GM12874 (cell line): ENCODE data around the gene PDE10A.

ENCODE experiments used
- TF ChIP-seq, protein P1 (sequence below): IDR thresholded peaks from 2 replicates; pipeline ENCODE4 v1.5.1; 2011; ENCODE audit warnings: low read depth, mild to moderate bottlenecking, control low read depth, low read length, moderate library complexity; ENCODE audit not compliant: insufficient read depth

PDE10A gene

GRCh38 chr6:165469483-165469882, 193.6 kb downstream of the PDE10A start:
- TF ChIP-seq, protein P1, sequence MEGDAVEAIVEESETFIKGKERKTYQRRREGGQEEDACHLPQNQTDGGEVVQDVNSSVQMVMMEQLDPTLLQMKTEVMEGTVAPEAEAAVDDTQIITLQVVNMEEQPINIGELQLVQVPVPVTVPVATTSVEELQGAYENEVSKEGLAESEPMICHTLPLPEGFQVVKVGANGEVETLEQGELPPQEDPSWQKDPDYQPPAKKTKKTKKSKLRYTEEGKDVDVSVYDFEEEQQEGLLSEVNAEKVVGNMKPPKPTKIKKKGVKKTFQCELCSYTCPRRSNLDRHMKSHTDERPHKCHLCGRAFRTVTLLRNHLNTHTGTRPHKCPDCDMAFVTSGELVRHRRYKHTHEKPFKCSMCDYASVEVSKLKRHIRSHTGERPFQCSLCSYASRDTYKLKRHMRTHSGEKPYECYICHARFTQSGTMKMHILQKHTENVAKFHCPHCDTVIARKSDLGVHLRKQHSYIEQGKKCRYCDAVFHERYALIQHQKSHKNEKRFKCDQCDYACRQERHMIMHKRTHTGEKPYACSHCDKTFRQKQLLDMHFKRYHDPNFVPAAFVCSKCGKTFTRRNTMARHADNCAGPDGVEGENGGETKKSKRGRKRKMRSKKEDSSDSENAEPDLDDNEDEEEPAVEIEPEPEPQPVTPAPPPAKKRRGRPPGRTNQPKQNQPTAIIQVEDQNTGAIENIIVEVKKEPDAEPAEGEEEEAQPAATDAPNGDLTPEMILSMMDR: no peak

DNA sequence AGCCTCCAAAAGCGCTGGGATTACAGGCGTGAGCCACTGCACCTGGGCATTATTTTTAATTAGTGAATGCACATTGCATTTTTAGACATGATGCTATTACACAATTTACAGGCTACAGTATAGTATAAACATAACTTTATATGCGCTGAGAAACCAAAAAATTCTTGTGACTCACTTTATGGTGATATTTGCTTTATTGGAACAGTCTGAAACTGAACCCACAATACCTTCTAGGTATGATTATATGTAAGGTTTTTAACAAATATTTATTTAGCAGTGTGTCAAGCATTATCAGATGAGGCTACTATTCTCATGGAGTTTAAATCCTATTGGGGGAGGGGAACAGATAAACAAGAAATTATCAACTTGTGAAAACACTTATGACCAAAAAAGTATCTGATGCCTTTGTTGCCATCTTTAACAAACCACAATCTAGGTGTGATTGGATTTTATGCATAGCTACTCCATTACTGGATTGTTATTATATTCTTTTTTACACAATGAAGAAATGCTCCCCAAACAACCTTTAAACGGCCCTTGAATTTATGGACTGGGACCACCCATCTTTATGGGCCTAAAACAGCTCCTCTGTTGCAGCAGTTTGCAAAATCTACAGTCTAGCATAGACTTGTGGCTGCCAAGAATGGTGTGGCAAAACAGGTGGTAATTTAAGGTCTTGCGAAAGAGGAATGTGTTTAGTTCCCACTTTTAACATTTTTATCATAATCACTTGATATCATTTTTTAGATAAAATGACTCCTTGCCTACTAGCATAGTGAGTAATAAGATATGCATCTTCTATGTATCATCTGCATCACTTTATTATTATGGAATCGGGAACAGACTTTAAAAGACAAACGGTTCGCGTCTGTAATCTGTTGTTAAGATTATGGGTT, 194.5 kb downstream of the PDE10A start:
- TF ChIP-seq, protein P1: no peak

GRCh38 chr6:165458134-165458533, 204.9 kb downstream of the PDE10A start:
- TF ChIP-seq, protein P1: no peak

DNA sequence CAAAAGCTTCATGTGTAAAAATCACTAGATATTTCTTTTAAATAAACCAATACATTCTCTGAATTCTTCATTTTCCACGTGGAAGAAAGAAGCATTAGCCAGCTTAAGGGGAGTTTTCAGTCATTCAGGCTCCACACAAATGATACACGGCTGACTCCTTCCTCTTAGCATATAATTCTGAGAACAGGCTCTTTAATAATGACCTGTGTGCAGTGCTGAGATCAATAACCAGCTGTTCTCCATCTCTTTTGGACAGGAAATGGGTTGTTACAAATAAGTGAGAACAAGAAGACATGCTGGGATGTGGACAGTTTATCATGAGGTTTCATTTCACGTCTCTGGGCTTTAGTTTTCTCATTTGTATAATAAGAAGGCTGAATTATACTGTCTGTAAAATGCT, 206.8 kb downstream of the PDE10A start:
- TF ChIP-seq, protein P1: no peak

- TF ChIP-seq, protein P1: no peak
These were observed 207.6 kb downstream of the PDE10A start for GRCh38 chr6:165455488-165455887.

DNA sequence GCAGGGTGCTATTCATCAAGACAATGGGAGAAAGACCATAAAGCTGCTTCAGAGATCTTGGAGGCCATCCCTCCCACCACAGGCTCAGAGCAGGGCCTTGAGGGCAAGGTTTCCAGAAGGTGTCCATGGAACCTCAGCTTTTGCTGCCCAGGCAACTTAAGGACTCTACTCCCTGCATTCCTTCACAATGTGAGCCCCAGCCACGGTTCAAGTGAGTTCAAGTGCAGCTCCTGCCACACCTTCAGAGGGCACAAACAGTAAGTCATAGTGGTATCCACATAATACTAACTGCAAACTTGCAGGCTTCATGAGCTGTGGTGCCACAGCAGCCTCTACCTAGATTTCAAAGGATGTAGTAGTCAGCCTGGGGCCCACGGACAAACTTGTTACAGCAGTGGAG, 209.6 kb downstream of the PDE10A start:
- TF ChIP-seq, protein P1: no peak

DNA sequence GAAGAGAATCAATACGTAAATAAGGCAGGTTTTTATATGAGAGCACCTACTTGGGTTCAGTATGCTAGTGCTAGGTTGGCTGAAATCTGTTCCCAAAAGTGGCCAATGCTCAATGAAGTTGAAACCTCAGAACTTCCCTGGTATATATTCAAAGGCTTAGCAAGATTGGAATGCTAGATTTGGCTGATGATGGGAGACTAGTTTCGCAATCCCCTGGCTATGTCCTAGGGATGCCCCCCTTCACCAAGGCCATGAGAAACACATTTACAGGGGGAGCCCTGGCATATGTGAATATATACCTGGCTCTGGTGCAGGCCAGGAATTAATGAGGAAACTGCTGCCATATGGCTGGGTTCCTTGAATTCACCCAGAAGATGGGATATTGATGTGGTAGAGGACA, 211.2 kb downstream of the PDE10A start:
- TF ChIP-seq, protein P1: no peak
